ENCODE data around the gene TSR1.
A peak's percentile ranks its signal among the peaks of the same experiment; 100 is the strongest.

Gene TSR1

GRCh38 chr17:2303204-2304188, 32.8 kb downstream of the TSR1 start, which contains the start of the genes SMG6 and SRR:
TSS of gene SMG6 (minus strand) at chr17:2303785. CDS start at chr17:2303720, 65 bp downstream.
TSS of gene SRR (plus strand) at chr17:2303950. CDS start at chr17:2315561, 11,611 bp downstream.
- DNase-seq (ENCODE audit: low spot score): peak; percentile 92
- H3K4me3 ChIP-seq (ENCODE audit: low read length in 2 of 2): peak within 1 kb of the TSS; percentile 96 to 97
- WGBS, 2 donors (ENCODE audit: extremely low coverage in 2 of 2, insufficient read length in 2 of 2, insufficient replicate concordance in 1 of 2): no CpG with 5 or more reads among the region's 108 CpGs

DNA sequence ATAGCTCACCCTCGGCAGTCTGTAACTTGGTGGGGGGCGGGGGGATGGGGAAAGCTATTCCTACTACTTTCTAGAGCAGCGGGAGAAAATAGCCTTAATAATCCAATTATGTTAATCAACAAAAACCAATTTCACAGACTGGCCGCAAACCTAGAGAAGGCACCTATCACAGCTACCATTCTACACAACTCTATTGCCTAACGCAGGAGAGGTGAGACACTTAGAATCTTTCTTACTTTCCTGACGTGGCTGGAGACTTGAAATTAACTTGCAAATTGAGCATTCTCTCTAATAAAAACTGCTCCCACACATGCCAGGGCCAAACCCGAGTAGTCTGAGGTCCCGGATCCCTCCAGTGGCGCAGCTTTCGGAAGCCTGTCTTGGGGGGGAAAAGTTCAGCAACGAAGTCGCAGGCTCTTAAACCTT, 33.5 kb downstream of the TSR1 start:
- Histone ChIP-seq H2BK12ac (ENCODE audit: low read length) (no peak overlapping the region), H2BK120ac (ENCODE audit: low read depth, low read length) (no peak overlapping the region), H3K9me3 (replicated peaks in 1 of 2; ENCODE audit: control insufficient read depth in 2 of 2, insufficient read depth in 1 of 2, low read depth in 1 of 2, low read length in 2 of 2) (peaks cover 0 to 10% of the 10 kb centered on the region in 2 donors), H3K9ac (ENCODE audit: low read depth, low read length, poor library complexity) (peak overlapping the region; percentile 93), H3K4me2 (ENCODE audit: insufficient read depth, low read length, poor library complexity, severe bottlenecking) (peak overlapping the region; percentile 59), H4K91ac (ENCODE audit: low read depth, low read length, poor library complexity) (no peak overlapping the region), H2AFZ (ENCODE audit: low read length) (peak overlapping the region; percentile 97), H3K36me3 (replicated peaks in 1 of 2; ENCODE audit: control insufficient read depth in 2 of 2, insufficient read depth in 2 of 2, low read length in 2 of 2) (peaks cover 15 to 51% of the 10 kb centered on the region in 2 donors), H3K14ac (ENCODE audit: low read length) (no peak overlapping the region), H2AK5ac (ENCODE audit: low read depth, low read length) (no peak overlapping the region), H3K4me1 (ENCODE audit: control insufficient read depth in 2 of 2, insufficient read depth in 1 of 2, low read depth in 1 of 2, low read length in 2 of 2) (peaks cover 0 to 5% of the 10 kb centered on the region in 2 donors), H3K27ac (replicated peaks; ENCODE audit: low read length) (peak overlapping the region; percentile 95), H3K27me3 (ENCODE audit: control insufficient read depth in 3 of 3, insufficient read depth in 3 of 3, low read depth in 1 of 3, low read length in 3 of 3) (no peaks in the 10 kb centered on the region), H3K4ac (ENCODE audit: low read length) (no peak overlapping the region), H3K23ac (ENCODE audit: low read depth, low read length, poor library complexity) (no peak overlapping the region), H2BK15ac (ENCODE audit: low read length) (no peak overlapping the region), H3K79me1 (ENCODE audit: low read depth, low read length) (peaks cover 4% of the 10 kb centered on the region), H2BK5ac (ENCODE audit: low read length) (peak overlapping the region; percentile 95), H3K4me3 (ENCODE audit: low read length in 2 of 2) (peak overlapping the region; percentile 96 to 97), H4K8ac (ENCODE audit: low read depth, low read length) (no peak overlapping the region), H3K18ac (ENCODE audit: low read length) (peak overlapping the region; percentile 29)
- DNase-seq (ENCODE audit: low spot score): no peak
- no CpG with 5 or more reads among the region's 12 CpGs for WGBS, 2 donors (ENCODE audit: extremely low coverage in 2 of 2, insufficient read length in 2 of 2, insufficient replicate concordance in 1 of 2)

More at GRCh38 chr17:2303204-2304188, 32.8 kb downstream of the TSR1 start, which contains the start of the genes SMG6 and SRR:
- Histone ChIP-seq H3K18ac (ENCODE audit: low read length) (peak within 1 kb of the TSS; percentile 96), H4K91ac (ENCODE audit: low read depth, low read length, poor library complexity) (no peak within 1 kb of the TSS), H3K9me3 (replicated peaks in 1 of 2; ENCODE audit: control insufficient read depth in 2 of 2, insufficient read depth in 1 of 2, low read depth in 1 of 2, low read length in 2 of 2) (peaks cover 0 to 10% of the 10 kb centered on the region in 2 donors), H3K27ac (replicated peaks; ENCODE audit: low read length) (peak within 1 kb of the TSS; percentile 95), H3K4me2 (ENCODE audit: insufficient read depth, low read length, poor library complexity, severe bottlenecking) (peak within 1 kb of the TSS; percentile 82), H3K4ac (ENCODE audit: low read length) (no peak within 1 kb of the TSS), H2BK15ac (ENCODE audit: low read length) (no peak within 1 kb of the TSS), H2BK120ac (ENCODE audit: low read depth, low read length) (no peak within 1 kb of the TSS), H3K4me1 (ENCODE audit: control insufficient read depth in 2 of 2, insufficient read depth in 1 of 2, low read depth in 1 of 2, low read length in 2 of 2) (peaks cover 0 to 5% of the 10 kb centered on the region in 2 donors), H3K27me3 (ENCODE audit: control insufficient read depth in 3 of 3, insufficient read depth in 3 of 3, low read depth in 1 of 3, low read length in 3 of 3) (no peaks in the 10 kb centered on the region), H3K79me1 (ENCODE audit: low read depth, low read length) (peaks cover 4% of the 10 kb centered on the region), H3K36me3 (replicated peaks in 1 of 2; ENCODE audit: control insufficient read depth in 2 of 2, insufficient read depth in 2 of 2, low read length in 2 of 2) (peaks cover 15 to 48% of the 10 kb centered on the region in 2 donors), H2AFZ (ENCODE audit: low read length) (peak within 1 kb of the TSS; percentile 97), H2AK5ac (ENCODE audit: low read depth, low read length) (no peak within 1 kb of the TSS), H2BK12ac (ENCODE audit: low read length) (no peak within 1 kb of the TSS), H2BK5ac (ENCODE audit: low read length) (peak within 1 kb of the TSS; percentile 95), H3K23ac (ENCODE audit: low read depth, low read length, poor library complexity) (peak within 1 kb of the TSS; percentile 50), H3K9ac (ENCODE audit: low read depth, low read length, poor library complexity) (peak within 1 kb of the TSS; percentile 96), H3K14ac (ENCODE audit: low read length) (peak within 1 kb of the TSS; percentile 25), H4K8ac (ENCODE audit: low read depth, low read length) (no peak within 1 kb of the TSS)

GRCh38 chr17:2299756-2300155, 36.5 kb downstream of the TSR1 start:
- H3K4ac ChIP-seq (ENCODE audit: low read length): no peak overlapping the region
- WGBS, 2 donors (ENCODE audit: extremely low coverage in 2 of 2, insufficient read length in 2 of 2, insufficient replicate concordance in 1 of 2): no CpG with 5 or more reads among the region's 22 CpGs
- H3K79me1 ChIP-seq (ENCODE audit: low read depth, low read length): peaks cover 3% of the 10 kb centered on the region
- no peak overlapping the region for H4K8ac ChIP-seq (ENCODE audit: low read depth, low read length)
- H3K9me3 ChIP-seq (replicated peaks in 1 of 2; ENCODE audit: control insufficient read depth in 2 of 2, insufficient read depth in 1 of 2, low read depth in 1 of 2, low read length in 2 of 2): peaks cover 0 to 10% of the 10 kb centered on the region in 2 donors
- H2AK5ac ChIP-seq (ENCODE audit: low read depth, low read length): no peak overlapping the region
- no peak overlapping the region for H2BK12ac ChIP-seq (ENCODE audit: low read length)
- H3K36me3 ChIP-seq (replicated peaks in 1 of 2; ENCODE audit: control insufficient read depth in 2 of 2, insufficient read depth in 2 of 2, low read length in 2 of 2): peaks cover 20 to 70% of the 10 kb centered on the region in 2 donors
- no peak overlapping the region for H3K4me3 ChIP-seq (ENCODE audit: low read length in 2 of 2)
- no peak overlapping the region for H3K18ac ChIP-seq (ENCODE audit: low read length)
- H3K27ac ChIP-seq (replicated peaks; ENCODE audit: low read length): no peak overlapping the region
- H3K4me1 ChIP-seq (ENCODE audit: control insufficient read depth in 2 of 2, insufficient read depth in 1 of 2, low read depth in 1 of 2, low read length in 2 of 2): peaks cover 0 to 5% of the 10 kb centered on the region in 2 donors
- H4K91ac ChIP-seq (ENCODE audit: low read depth, low read length, poor library complexity): no peak overlapping the region
- no peak for DNase-seq (ENCODE audit: low spot score)
- no peak overlapping the region for H3K9ac ChIP-seq (ENCODE audit: low read depth, low read length, poor library complexity)
- H2BK5ac ChIP-seq (ENCODE audit: low read length): no peak overlapping the region
- H2BK15ac ChIP-seq (ENCODE audit: low read length): no peak overlapping the region
- no peak overlapping the region for H3K14ac ChIP-seq (ENCODE audit: low read length)
- no peaks in the 10 kb centered on the region for H3K27me3 ChIP-seq (ENCODE audit: control insufficient read depth in 3 of 3, insufficient read depth in 3 of 3, low read depth in 1 of 3, low read length in 3 of 3)
- H3K4me2 ChIP-seq (ENCODE audit: insufficient read depth, low read length, poor library complexity, severe bottlenecking): no peak overlapping the region
- H2AFZ ChIP-seq (ENCODE audit: low read length): no peak overlapping the region
- no peak overlapping the region for H2BK120ac ChIP-seq (ENCODE audit: low read depth, low read length)
- H3K23ac ChIP-seq (ENCODE audit: low read depth, low read length, poor library complexity): no peak overlapping the region

DNA sequence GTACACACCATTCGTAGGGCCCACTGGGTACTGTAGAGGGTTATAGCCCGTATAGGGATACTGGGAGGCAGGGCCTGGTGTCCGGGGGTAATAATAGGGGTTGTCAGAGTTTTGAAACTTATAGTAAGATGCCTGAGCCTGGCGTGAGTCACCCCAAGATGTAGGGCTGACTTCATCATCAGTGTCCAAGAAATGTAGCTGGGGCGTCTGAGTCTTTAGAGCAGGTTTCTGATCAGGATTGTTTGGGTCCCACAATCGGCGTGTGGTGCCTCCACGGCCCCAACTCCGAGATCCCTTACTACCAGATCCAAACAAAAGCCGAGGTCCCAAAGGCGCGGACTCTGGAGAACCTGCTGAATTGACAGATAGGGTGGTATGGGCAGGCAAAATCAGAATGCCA, 37.1 kb downstream of the TSR1 start:
- Histone ChIP-seq H3K4ac (ENCODE audit: low read length) (no peak overlapping the region), H2BK12ac (ENCODE audit: low read length) (no peak overlapping the region), H3K9ac (ENCODE audit: low read depth, low read length, poor library complexity) (no peak overlapping the region), H2BK5ac (ENCODE audit: low read length) (no peak overlapping the region), H3K9me3 (replicated peaks in 1 of 2; ENCODE audit: control insufficient read depth in 2 of 2, insufficient read depth in 1 of 2, low read depth in 1 of 2, low read length in 2 of 2) (peaks cover 0 to 10% of the 10 kb centered on the region in 2 donors), H3K4me3 (ENCODE audit: low read length in 2 of 2) (no peak overlapping the region), H4K91ac (ENCODE audit: low read depth, low read length, poor library complexity) (no peak overlapping the region), H3K4me1 (ENCODE audit: control insufficient read depth in 2 of 2, insufficient read depth in 1 of 2, low read depth in 1 of 2, low read length in 2 of 2) (peaks cover 0 to 5% of the 10 kb centered on the region in 2 donors), H4K8ac (ENCODE audit: low read depth, low read length) (no peak overlapping the region), H3K23ac (ENCODE audit: low read depth, low read length, poor library complexity) (peak overlapping the region; percentile 50), H2AFZ (ENCODE audit: low read length) (no peak overlapping the region), H2BK15ac (ENCODE audit: low read length) (no peak overlapping the region), H2AK5ac (ENCODE audit: low read depth, low read length) (no peak overlapping the region), H3K27me3 (ENCODE audit: control insufficient read depth in 3 of 3, insufficient read depth in 3 of 3, low read depth in 1 of 3, low read length in 3 of 3) (no peaks in the 10 kb centered on the region), H3K27ac (replicated peaks; ENCODE audit: low read length) (no peak overlapping the region), H3K14ac (ENCODE audit: low read length) (no peak overlapping the region), H3K79me1 (ENCODE audit: low read depth, low read length) (peaks cover 2% of the 10 kb centered on the region), H3K4me2 (ENCODE audit: insufficient read depth, low read length, poor library complexity, severe bottlenecking) (no peak overlapping the region), H3K18ac (ENCODE audit: low read length) (no peak overlapping the region), H3K36me3 (replicated peaks in 1 of 2; ENCODE audit: control insufficient read depth in 2 of 2, insufficient read depth in 2 of 2, low read length in 2 of 2) (peaks cover 20 to 76% of the 10 kb centered on the region in 2 donors), H2BK120ac (ENCODE audit: low read depth, low read length) (no peak overlapping the region)
- WGBS, 2 donors (ENCODE audit: extremely low coverage in 2 of 2, insufficient read length in 2 of 2, insufficient replicate concordance in 1 of 2): no CpG with 5 or more reads among the region's 12 CpGs
- no peak for DNase-seq (ENCODE audit: low spot score)
